WTC11 (cell line): ENCODE data around the gene SIK2.

Experiments used
- ESRRA ChIP-seq: sonication (generic); formaldehyde crosslinking; IDR thresholded peaks from 2 replicates; pipeline ENCODE4 v1.8.1; 2022; ENCODE audit warnings: mild to moderate bottlenecking, missing genetic modification reagents, borderline replicate concordance
- FOXP1 ChIP-seq: sonication (generic); formaldehyde crosslinking; IDR thresholded peaks from 2 replicates; pipeline ENCODE4 v1.8.0; 2022; ENCODE audit warnings: missing genetic modification reagents, mild to moderate bottlenecking, moderate library complexity, borderline replicate concordance
- GTF2I ChIP-seq: fragments of 250-450 bp; sonication (Bioruptor Pico); conservative IDR thresholded peaks from 2 replicates; pipeline ENCODE4 v1.4.0; 2021; ENCODE audit warnings: mild to moderate bottlenecking
- IRF2 ChIP-seq: sonication (generic); formaldehyde crosslinking; IDR thresholded peaks from 2 replicates; pipeline ENCODE4 v1.8.0; 2022; ENCODE audit warnings: low read depth, missing genetic modification reagents, borderline replicate concordance
- JUN ChIP-seq: sonication (generic); formaldehyde crosslinking; IDR thresholded peaks from 2 replicates; pipeline ENCODE4 v1.8.0; 2023; ENCODE audit warnings: mild to moderate bottlenecking, missing genetic modification reagents
- NR3C1 ChIP-seq: sonication (generic); formaldehyde crosslinking; conservative IDR thresholded peaks from 2 replicates; pipeline ENCODE4 v1.8.1; 2023; ENCODE audit warnings: low read depth, mild to moderate bottlenecking, missing genetic modification reagents
- TF ChIP-seq, protein P1 (sequence below): fragments of 200-600 bp; IDR thresholded peaks from 2 replicates; pipeline ENCODE4 v1.8.0; 2022; ENCODE audit warnings: antibody characterized with exemption

DNA sequence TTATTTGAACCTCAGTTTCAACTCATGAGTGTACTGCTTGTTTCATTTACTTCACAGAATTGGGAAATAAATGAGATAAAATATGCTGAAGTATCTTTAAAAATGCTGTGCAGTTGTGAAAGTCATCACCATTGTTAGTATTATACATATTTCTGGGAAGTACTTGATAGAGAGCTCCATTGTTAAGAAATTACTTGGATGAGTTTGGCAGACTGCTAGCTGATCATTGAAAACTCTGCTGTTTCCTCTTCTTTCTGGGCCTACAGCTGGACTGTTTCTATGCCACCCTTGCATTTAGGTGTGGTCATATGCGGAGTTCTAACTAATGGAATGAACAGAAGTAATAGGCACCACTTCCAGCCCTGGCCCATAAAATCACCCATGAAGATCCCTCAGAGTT, 10.0 kb downstream of the SIK2 start:
- TF ChIP-seq GTF2I (CRISPR knock-in tag) (no peak), NR3C1 (no peak), ESRRA (CRISPR knock-in tag) (no peak), FOXP1 (CRISPR knock-in tag) (no peak), IRF2 (CRISPR knock-in tag) (no peak), JUN (CRISPR knock-in tag) (no peak)
- TF ChIP-seq, protein P1, sequence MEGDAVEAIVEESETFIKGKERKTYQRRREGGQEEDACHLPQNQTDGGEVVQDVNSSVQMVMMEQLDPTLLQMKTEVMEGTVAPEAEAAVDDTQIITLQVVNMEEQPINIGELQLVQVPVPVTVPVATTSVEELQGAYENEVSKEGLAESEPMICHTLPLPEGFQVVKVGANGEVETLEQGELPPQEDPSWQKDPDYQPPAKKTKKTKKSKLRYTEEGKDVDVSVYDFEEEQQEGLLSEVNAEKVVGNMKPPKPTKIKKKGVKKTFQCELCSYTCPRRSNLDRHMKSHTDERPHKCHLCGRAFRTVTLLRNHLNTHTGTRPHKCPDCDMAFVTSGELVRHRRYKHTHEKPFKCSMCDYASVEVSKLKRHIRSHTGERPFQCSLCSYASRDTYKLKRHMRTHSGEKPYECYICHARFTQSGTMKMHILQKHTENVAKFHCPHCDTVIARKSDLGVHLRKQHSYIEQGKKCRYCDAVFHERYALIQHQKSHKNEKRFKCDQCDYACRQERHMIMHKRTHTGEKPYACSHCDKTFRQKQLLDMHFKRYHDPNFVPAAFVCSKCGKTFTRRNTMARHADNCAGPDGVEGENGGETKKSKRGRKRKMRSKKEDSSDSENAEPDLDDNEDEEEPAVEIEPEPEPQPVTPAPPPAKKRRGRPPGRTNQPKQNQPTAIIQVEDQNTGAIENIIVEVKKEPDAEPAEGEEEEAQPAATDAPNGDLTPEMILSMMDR = no peak
